Measurements from ENCODE around the gene SNRNP27. TPM values are rescaled to one million over a fixed set of nuclear protein-coding genes. Genes with fewer than 3 reads are reported as not detected.

SNRNP27 gene
- total and polyA plus RNA-seq, 9 donors: 31.6 to 69.0 (median 39.0) TPM

- WGBS, 3 donors: 86 to 89% (median 87%) methylated on average over 8 of the region's 8 CpGs
- no peaks in the 10 kb centered on the region for H3K9me3 ChIP-seq
- no peak overlapping the region for H3K4me3 ChIP-seq
- no peaks in the 10 kb centered on the region for H3K36me3 ChIP-seq
- TF ChIP-seq EP300 (IDR thresholded peaks at IDR 0.05): no peak
- no peak for TF ChIP-seq POLR2A (IDR thresholded peaks at IDR 0.05)
- TF ChIP-seq CTCF (IDR thresholded peaks at IDR 0.05): no peak
- DNase-seq: no peak
- no peaks in the 10 kb centered on the region for H3K4me1 ChIP-seq (ENCODE audit: insufficient read depth)
- no peak overlapping the region for H3K27ac ChIP-seq
- no peaks in the 10 kb centered on the region for H3K27me3 ChIP-seq
- intact Hi-C loops (cut with DNase I): no loop called here
These were observed 52.2 kb downstream of the SNRNP27 start for GRCh38 chr2:69945941-69946340.

- TF ChIP-seq POLR2A (IDR thresholded peaks at IDR 0.05): no peak
- TF ChIP-seq CTCF (IDR thresholded peaks at IDR 0.05): no peak
- no peak for TF ChIP-seq EP300 (IDR thresholded peaks at IDR 0.05)
- Histone ChIP-seq H3K4me1 (ENCODE audit: insufficient read depth) (no peaks in the 10 kb centered on the region), H3K9me3 (no peaks in the 10 kb centered on the region), H3K27ac (no peak overlapping the region), H3K36me3 (no peaks in the 10 kb centered on the region), H3K4me3 (no peak overlapping the region), H3K27me3 (no peaks in the 10 kb centered on the region)
- 73 to 74% (median 74%) methylated on average over 13 of the region's 13 CpGs for WGBS, 3 donors
- no peak for DNase-seq
- intact Hi-C loops (cut with DNase I): no loop called here
These were observed 52.9 kb downstream of the SNRNP27 start for GRCh38 chr2:69946351-69947324.

GRCh38 chr2:69947325-69947931 lies 53.7 kb downstream of the SNRNP27 start:
- no peak for DNase-seq
- no peak for TF ChIP-seq CTCF (IDR thresholded peaks at IDR 0.05)
- no peak for TF ChIP-seq POLR2A (IDR thresholded peaks at IDR 0.05)
- TF ChIP-seq EP300 (IDR thresholded peaks at IDR 0.05): no peak
- intact Hi-C loops (cut with DNase I): no loop called here
- Histone ChIP-seq H3K27ac (no peak overlapping the region), H3K9me3 (no peaks in the 10 kb centered on the region), H3K4me3 (no peak overlapping the region), H3K27me3 (no peaks in the 10 kb centered on the region), H3K4me1 (ENCODE audit: insufficient read depth) (no peaks in the 10 kb centered on the region), H3K36me3 (no peaks in the 10 kb centered on the region)
- WGBS, 3 donors: 93 to 96% (median 95%) methylated on average over 4 of the region's 4 CpGs

GRCh38 chr2:69948032-69948962 lies 54.5 kb downstream of the SNRNP27 start:
- H3K4me3 ChIP-seq: no peak overlapping the region

More at GRCh38 chr2:69948032-69948962, 54.5 kb downstream of the SNRNP27 start:
- Histone ChIP-seq H3K9me3 (no peaks in the 10 kb centered on the region), H3K27ac (no peak overlapping the region), H3K36me3 (no peaks in the 10 kb centered on the region), H3K27me3 (no peaks in the 10 kb centered on the region), H3K4me1 (ENCODE audit: insufficient read depth) (no peaks in the 10 kb centered on the region)
- intact Hi-C loops (cut with DNase I): no loop called here
- 28 to 41% (median 34%) methylated on average over 34 to 35 of the region's 35 CpGs for WGBS, 3 donors
- TF ChIP-seq POLR2A (IDR thresholded peaks at IDR 0.05) (no peak), CTCF (IDR thresholded peaks at IDR 0.05) (no peak), EP300 (IDR thresholded peaks at IDR 0.05) (no peak)
- DNase-seq: no peak

Measured in ovary (tissue), 9 donors.